ENCODE results near the gene CCDC148. TPM values are rescaled to one million over a fixed set of nuclear protein-coding genes. Genes with fewer than 3 reads are reported as not detected.

CCDC148 gene
- total and polyA plus RNA-seq, 2 experiments from 2014 or later = 0.39 to 2.1 TPM

DNA sequence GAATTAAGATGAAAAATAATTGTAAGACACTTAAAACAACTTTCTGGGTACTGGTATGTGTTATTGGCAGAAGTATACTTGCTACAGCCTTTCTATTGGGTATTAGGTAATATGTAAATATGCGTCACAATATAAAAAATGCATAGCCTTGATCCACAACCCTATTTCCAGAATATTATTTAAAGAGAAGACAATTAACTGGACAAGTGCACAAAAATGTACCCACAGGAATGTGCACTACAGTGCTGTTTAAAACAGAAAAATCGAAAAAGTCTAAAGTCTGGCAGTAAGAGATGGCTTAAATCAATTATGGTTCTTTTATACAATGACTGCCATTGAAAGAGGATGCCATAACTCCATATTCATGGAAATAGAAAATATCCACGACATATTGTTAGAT, 205.2 kb downstream of the CCDC148 start:
- TF ChIP-seq, protein P1, sequence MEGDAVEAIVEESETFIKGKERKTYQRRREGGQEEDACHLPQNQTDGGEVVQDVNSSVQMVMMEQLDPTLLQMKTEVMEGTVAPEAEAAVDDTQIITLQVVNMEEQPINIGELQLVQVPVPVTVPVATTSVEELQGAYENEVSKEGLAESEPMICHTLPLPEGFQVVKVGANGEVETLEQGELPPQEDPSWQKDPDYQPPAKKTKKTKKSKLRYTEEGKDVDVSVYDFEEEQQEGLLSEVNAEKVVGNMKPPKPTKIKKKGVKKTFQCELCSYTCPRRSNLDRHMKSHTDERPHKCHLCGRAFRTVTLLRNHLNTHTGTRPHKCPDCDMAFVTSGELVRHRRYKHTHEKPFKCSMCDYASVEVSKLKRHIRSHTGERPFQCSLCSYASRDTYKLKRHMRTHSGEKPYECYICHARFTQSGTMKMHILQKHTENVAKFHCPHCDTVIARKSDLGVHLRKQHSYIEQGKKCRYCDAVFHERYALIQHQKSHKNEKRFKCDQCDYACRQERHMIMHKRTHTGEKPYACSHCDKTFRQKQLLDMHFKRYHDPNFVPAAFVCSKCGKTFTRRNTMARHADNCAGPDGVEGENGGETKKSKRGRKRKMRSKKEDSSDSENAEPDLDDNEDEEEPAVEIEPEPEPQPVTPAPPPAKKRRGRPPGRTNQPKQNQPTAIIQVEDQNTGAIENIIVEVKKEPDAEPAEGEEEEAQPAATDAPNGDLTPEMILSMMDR (IDR thresholded peaks at IDR 0.05; ENCODE audit: low read depth, low read length) = no peak
- Histone ChIP-seq H3K4me1 (ENCODE audit: low read depth) (no peaks in the 10 kb centered on the region), H3K27ac (no peak overlapping the region), H3K36me3 (no peaks in the 10 kb centered on the region), H3K4me3 (no peak overlapping the region), H3K27me3 (no peaks in the 10 kb centered on the region), H3K9me3 (ENCODE audit: low read depth) (no peaks in the 10 kb centered on the region)
- no peak for DNase-seq (ENCODE audit: low read depth in 1 of 2, low spot score in 1 of 2)

DNA sequence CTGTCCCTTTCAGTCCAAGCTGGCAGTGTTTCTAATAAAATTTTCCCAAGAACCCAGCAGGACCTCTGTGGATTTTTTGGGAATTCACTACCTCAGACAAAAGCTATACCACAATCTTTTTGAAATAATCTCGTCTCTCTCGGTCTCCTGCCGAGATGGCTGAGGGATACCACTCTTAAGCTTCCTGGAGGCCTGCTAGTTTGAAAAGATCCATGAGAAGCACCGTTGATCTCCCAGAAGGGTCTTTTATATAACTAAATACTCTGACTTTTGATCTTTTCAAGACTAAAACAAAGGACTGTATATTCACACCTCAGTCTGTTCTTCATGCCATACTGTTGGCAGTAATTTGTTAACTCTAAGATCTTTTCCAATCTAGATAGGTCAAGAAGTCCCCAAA, 213.2 kb downstream of the CCDC148 start:
- Histone ChIP-seq H3K36me3 (no peaks in the 10 kb centered on the region), H3K27ac (no peak overlapping the region), H3K4me1 (ENCODE audit: low read depth) (no peaks in the 10 kb centered on the region), H3K27me3 (no peaks in the 10 kb centered on the region), H3K9me3 (ENCODE audit: low read depth) (no peaks in the 10 kb centered on the region), H3K4me3 (no peak overlapping the region)
- DNase-seq (ENCODE audit: low read depth in 1 of 2, low spot score in 1 of 2) = no peak
- TF ChIP-seq, protein P1 (IDR thresholded peaks at IDR 0.05; ENCODE audit: low read depth, low read length) = no peak

DNA sequence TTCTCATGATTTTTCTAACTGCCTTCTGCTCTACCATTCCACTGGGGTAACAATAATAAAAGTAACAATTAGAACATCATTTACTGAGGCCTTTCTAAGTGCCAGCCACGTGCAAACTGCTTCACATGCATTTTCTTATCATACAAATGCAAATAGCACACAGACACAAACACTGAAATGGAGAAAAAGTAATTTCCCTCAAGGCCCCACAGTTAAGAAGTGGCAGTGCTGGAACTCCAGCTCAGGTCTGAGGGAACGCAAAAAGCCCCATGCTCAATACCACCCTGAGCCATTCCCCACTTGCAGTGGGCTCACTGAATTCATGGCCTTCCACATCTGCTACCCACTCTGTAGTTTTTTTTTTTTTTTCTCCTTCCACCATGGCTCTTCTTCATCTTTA, 214.3 kb downstream of the CCDC148 start:
- Histone ChIP-seq H3K9me3 (ENCODE audit: low read depth) (no peaks in the 10 kb centered on the region), H3K27ac (no peak overlapping the region), H3K27me3 (no peaks in the 10 kb centered on the region), H3K4me1 (ENCODE audit: low read depth) (no peaks in the 10 kb centered on the region), H3K36me3 (no peaks in the 10 kb centered on the region), H3K4me3 (no peak overlapping the region)
- no peak for DNase-seq (ENCODE audit: low read depth in 1 of 2, low spot score in 1 of 2)
- TF ChIP-seq, protein P1 (IDR thresholded peaks at IDR 0.05; ENCODE audit: low read depth, low read length) = no peak

DNA sequence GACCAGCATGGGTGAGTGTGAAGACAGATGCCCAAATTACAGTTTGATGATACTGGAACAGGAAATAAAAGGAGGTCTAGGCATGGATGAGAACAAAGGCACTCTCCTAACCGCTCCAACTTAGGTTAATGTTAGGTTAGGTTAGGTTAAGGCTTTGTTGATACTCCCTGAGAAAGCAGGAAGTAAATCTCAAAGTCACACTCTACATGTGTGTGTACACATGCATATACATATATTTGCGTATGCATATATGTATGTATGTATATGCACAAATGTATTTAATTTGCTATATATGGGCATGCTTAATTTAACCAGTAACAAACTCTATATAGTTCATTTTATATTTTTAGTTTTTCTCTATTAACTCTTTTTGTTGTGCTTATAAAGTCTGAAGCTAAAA, 215.6 kb downstream of the CCDC148 start:
- Histone ChIP-seq H3K27me3 (no peaks in the 10 kb centered on the region), H3K9me3 (ENCODE audit: low read depth) (no peaks in the 10 kb centered on the region), H3K4me3 (no peak overlapping the region), H3K27ac (no peak overlapping the region), H3K4me1 (ENCODE audit: low read depth) (no peaks in the 10 kb centered on the region), H3K36me3 (no peaks in the 10 kb centered on the region)
- TF ChIP-seq, protein P1 (IDR thresholded peaks at IDR 0.05; ENCODE audit: low read depth, low read length) = no peak
- no peak for DNase-seq (ENCODE audit: low read depth in 1 of 2, low spot score in 1 of 2)

DNA sequence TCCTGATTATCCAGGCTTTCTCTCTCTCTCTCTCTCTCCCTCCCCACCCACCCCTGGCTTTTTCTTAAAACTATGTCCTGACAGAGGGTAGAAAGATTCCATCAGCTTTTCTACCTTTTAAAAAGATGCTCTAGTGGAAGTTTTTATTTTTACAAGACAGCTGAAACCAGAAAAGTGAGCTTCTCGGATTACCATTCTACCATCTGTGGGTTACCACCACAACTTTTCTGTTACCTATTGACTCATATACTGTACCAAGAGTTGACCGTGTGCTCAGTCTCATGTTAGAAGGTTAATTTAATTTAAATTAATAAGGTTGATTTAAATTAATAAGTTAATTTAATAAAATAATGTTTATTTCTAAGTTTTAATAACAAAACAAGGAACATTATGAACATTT, 217.3 kb downstream of the CCDC148 start:
- no peak overlapping the region for H3K4me3 ChIP-seq
- H3K27ac ChIP-seq = no peak overlapping the region
- H3K36me3 ChIP-seq = no peaks in the 10 kb centered on the region
- TF ChIP-seq, protein P1 (IDR thresholded peaks at IDR 0.05; ENCODE audit: low read depth, low read length) = no peak
- no peak for DNase-seq (ENCODE audit: low read depth in 1 of 2, low spot score in 1 of 2)
- H3K27me3 ChIP-seq = no peaks in the 10 kb centered on the region
- no peaks in the 10 kb centered on the region for H3K4me1 ChIP-seq (ENCODE audit: low read depth)
- H3K9me3 ChIP-seq (ENCODE audit: low read depth) = no peaks in the 10 kb centered on the region

DNA sequence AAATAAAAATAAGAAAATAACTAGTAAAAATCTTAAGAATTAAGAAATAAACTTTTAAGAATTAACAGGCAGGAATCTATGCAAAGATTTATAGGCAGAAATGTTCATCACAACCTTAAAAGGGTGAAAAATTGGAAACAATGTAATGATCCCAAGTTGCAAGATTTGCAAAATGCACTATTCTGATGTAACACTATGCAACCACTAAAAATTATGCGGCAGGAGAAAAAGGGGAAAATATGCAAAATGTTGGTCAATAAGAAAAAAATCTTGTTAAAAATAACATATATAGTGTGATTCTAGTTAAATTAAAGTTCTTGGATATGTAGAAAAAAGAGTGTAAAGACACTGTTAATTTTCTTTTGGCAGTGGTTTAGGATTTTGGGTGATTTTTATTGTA, 222.1 kb downstream of the CCDC148 start:
- TF ChIP-seq, protein P1 (IDR thresholded peaks at IDR 0.05; ENCODE audit: low read depth, low read length) = no peak
- Histone ChIP-seq H3K4me1 (ENCODE audit: low read depth) (no peaks in the 10 kb centered on the region), H3K9me3 (ENCODE audit: low read depth) (no peaks in the 10 kb centered on the region), H3K4me3 (no peak overlapping the region), H3K36me3 (no peaks in the 10 kb centered on the region), H3K27me3 (no peaks in the 10 kb centered on the region), H3K27ac (no peak overlapping the region)
- no peak for DNase-seq (ENCODE audit: low read depth in 1 of 2, low spot score in 1 of 2)

Data from cardiac muscle cell (in vitro differentiated cells and primary cell).